ENCODE measurements around the gene RINT1. TPM values are rescaled to one million over a fixed set of nuclear protein-coding genes. Genes with fewer than 3 reads are reported as not detected.
A peak's percentile ranks its signal among the peaks of the same experiment; 100 is the strongest.
"Not testable (repeated sequence)": the region's sequence is repeated elsewhere in the genome, so short reads cannot be mapped to it uniquely, and the experiment has no call there.

The RINT1 gene
- total RNA-seq, 1 donor from 2014 or later = 25.7 TPM

GRCh38 chr7:105520620-105521019, 11.4 kb upstream of the RINT1 start:
- not testable (repeated sequence) for H3K27ac Mint-ChIP-seq; DNase-seq (ENCODE audit: low spot score); H3K27me3 Mint-ChIP-seq (ENCODE audit: low read depth); H3K9me3 Mint-ChIP-seq
- Mint-ChIP-seq H3K36me3 (ENCODE audit: low read depth) (peaks cover 19% of the 10 kb centered on the region), H3K4me3 (ENCODE audit: low read depth) (peak overlapping the region; percentile 45), H3K4me1 (ENCODE audit: low read depth) (peaks cover 19% of the 10 kb centered on the region)
- intact Hi-C loops (cut with micrococcal nuclease) = loop anchor here (5.0 kb wide), 1 partner anchor 1647 kb away; the partner anchor contains the start of gene HBP1

- Mint-ChIP-seq H3K36me3 (ENCODE audit: low read depth) (peaks cover 18% of the 10 kb centered on the region), H3K4me3 (ENCODE audit: low read depth) (peak overlapping the region; percentile 94), H3K27me3 (ENCODE audit: low read depth) (no peaks in the 10 kb centered on the region), H3K9me3 (no peaks in the 10 kb centered on the region), H3K4me1 (ENCODE audit: low read depth) (peaks cover 19% of the 10 kb centered on the region), H3K27ac (peak overlapping the region; percentile 91)
- DNase-seq (ENCODE audit: low spot score) = peak; percentile 47
- intact Hi-C loops (cut with micrococcal nuclease) = loop anchor here (5.0 kb wide), 1 partner anchor 1646 kb away; the partner anchor contains the start of gene HBP1
These were observed 10.8 kb upstream of the RINT1 start for GRCh38 chr7:105521027-105521716.

- DNase-seq (ENCODE audit: low spot score) = peak; percentile 72
- intact Hi-C loops (cut with micrococcal nuclease) = loop anchor here (1.0 to 5.0 kb wide), 2 partner anchors 10 to 1645 kb away; partner anchors contain the start of genes HBP1 and RINT1
- no peaks in the 10 kb centered on the region for H3K27me3 Mint-ChIP-seq (ENCODE audit: low read depth)
- peaks cover 12% of the 10 kb centered on the region for H3K36me3 Mint-ChIP-seq (ENCODE audit: low read depth)
- peaks cover 16% of the 10 kb centered on the region for H3K4me1 Mint-ChIP-seq (ENCODE audit: low read depth)
- H3K27ac Mint-ChIP-seq = peak within 1 kb of the TSS; percentile 91
- H3K9me3 Mint-ChIP-seq = no peaks in the 10 kb centered on the region
- peak within 1 kb of the TSS; percentile 94 for H3K4me3 Mint-ChIP-seq (ENCODE audit: low read depth)
These were observed 10.1 kb upstream of the RINT1 start, which contains the start of gene PUS7 for GRCh38 chr7:105521717-105522463. Gene PUS7, minus strand, starts transcription at chr7:105522271. Its CDS starts 13,759 bp downstream, at chr7:105508512.

- not testable (repeated sequence) for H3K36me3 Mint-ChIP-seq (ENCODE audit: low read depth); H3K27me3 Mint-ChIP-seq (ENCODE audit: low read depth); H3K9me3 Mint-ChIP-seq; H3K4me3 Mint-ChIP-seq (ENCODE audit: low read depth); H3K4me1 Mint-ChIP-seq (ENCODE audit: low read depth); H3K27ac Mint-ChIP-seq; DNase-seq (ENCODE audit: low spot score)
- intact Hi-C loops (cut with micrococcal nuclease) = loop anchor here (5.0 kb wide), 1 partner anchor 1643 kb away; the partner anchor contains the start of gene HBP1
These were observed 7.6 kb upstream of the RINT1 start for GRCh38 chr7:105524423-105524822.

GRCh38 chr7:105524840-105525239, 7.2 kb upstream of the RINT1 start:
- Mint-ChIP-seq H3K27me3 (ENCODE audit: low read depth) (no peaks in the 10 kb centered on the region), H3K4me3 (ENCODE audit: low read depth) (no peak overlapping the region), H3K9me3 (no peaks in the 10 kb centered on the region), H3K27ac (no peak overlapping the region), H3K36me3 (ENCODE audit: low read depth) (peaks cover under 1% of the 10 kb centered on the region), H3K4me1 (ENCODE audit: low read depth) (peaks cover 5% of the 10 kb centered on the region)
- intact Hi-C loops (cut with micrococcal nuclease) = loop anchor here (5.0 kb wide), 1 partner anchor 1642 kb away; the partner anchor contains the start of gene HBP1
- DNase-seq (ENCODE audit: low spot score) = no peak

GRCh38 chr7:105527737-105528136, 4.3 kb upstream of the RINT1 start:
- DNase-seq (ENCODE audit: low spot score); H3K27ac Mint-ChIP-seq; H3K36me3 Mint-ChIP-seq (ENCODE audit: low read depth); H3K4me3 Mint-ChIP-seq (ENCODE audit: low read depth); H3K9me3 Mint-ChIP-seq; H3K4me1 Mint-ChIP-seq (ENCODE audit: low read depth); H3K27me3 Mint-ChIP-seq (ENCODE audit: low read depth); intact Hi-C loops (cut with micrococcal nuclease): not testable (repeated sequence)

- peaks cover 18% of the 10 kb centered on the region for H3K4me1 Mint-ChIP-seq (ENCODE audit: low read depth)
- intact Hi-C loops (cut with micrococcal nuclease) = no loop called here
- H3K27ac Mint-ChIP-seq = no peak overlapping the region
- no peaks in the 10 kb centered on the region for H3K9me3 Mint-ChIP-seq
- no peaks in the 10 kb centered on the region for H3K27me3 Mint-ChIP-seq (ENCODE audit: low read depth)
- H3K36me3 Mint-ChIP-seq (ENCODE audit: low read depth) = peaks cover 12% of the 10 kb centered on the region
- peak overlapping the region; percentile 45 for H3K4me3 Mint-ChIP-seq (ENCODE audit: low read depth)
- DNase-seq (ENCODE audit: low spot score) = no peak
These were observed 1.9 kb upstream of the RINT1 start for GRCh38 chr7:105530126-105530525.

GRCh38 chr7:105530546-105530945, 1.5 kb upstream of the RINT1 start:
- Mint-ChIP-seq H3K4me1 (ENCODE audit: low read depth) (peaks cover 18% of the 10 kb centered on the region), H3K36me3 (ENCODE audit: low read depth) (peaks cover 12% of the 10 kb centered on the region), H3K27me3 (ENCODE audit: low read depth) (no peaks in the 10 kb centered on the region), H3K27ac (no peak overlapping the region), H3K4me3 (ENCODE audit: low read depth) (peak overlapping the region; percentile 45), H3K9me3 (no peaks in the 10 kb centered on the region)
- intact Hi-C loops (cut with micrococcal nuclease) = no loop called here
- no peak for DNase-seq (ENCODE audit: low spot score)

GRCh38 chr7:105532709-105533460, 884 bp downstream of the RINT1 start:
- Mint-ChIP-seq H3K27ac (peak overlapping the region; percentile 92), H3K4me3 (ENCODE audit: low read depth) (peak overlapping the region; percentile 91), H3K4me1 (ENCODE audit: low read depth) (peaks cover 18% of the 10 kb centered on the region), H3K36me3 (ENCODE audit: low read depth) (peaks cover 18% of the 10 kb centered on the region), H3K9me3 (no peaks in the 10 kb centered on the region), H3K27me3 (ENCODE audit: low read depth) (no peaks in the 10 kb centered on the region)
- no peak for DNase-seq (ENCODE audit: low spot score)
- intact Hi-C loops (cut with micrococcal nuclease) = loop anchor here (1.0 to 2.0 kb wide), 2 partner anchors 11 to 588 kb away; partner anchors contain the start of gene PUS7

- peaks cover 11% of the 10 kb centered on the region for H3K4me1 Mint-ChIP-seq (ENCODE audit: low read depth)
- no peak overlapping the region for H3K4me3 Mint-ChIP-seq (ENCODE audit: low read depth)
- H3K27me3 Mint-ChIP-seq (ENCODE audit: low read depth) = no peaks in the 10 kb centered on the region
- peaks cover 41% of the 10 kb centered on the region for H3K36me3 Mint-ChIP-seq (ENCODE audit: low read depth)
- DNase-seq (ENCODE audit: low spot score) = no peak
- H3K9me3 Mint-ChIP-seq = no peaks in the 10 kb centered on the region
- H3K27ac Mint-ChIP-seq = no peak overlapping the region
- intact Hi-C loops (cut with micrococcal nuclease) = no loop called here
These were observed 6.3 kb downstream of the RINT1 start for GRCh38 chr7:105538339-105538738.

- no peak for DNase-seq (ENCODE audit: low spot score)
- intact Hi-C loops (cut with micrococcal nuclease) = no loop called here
- H3K9me3 Mint-ChIP-seq = no peaks in the 10 kb centered on the region
- H3K4me3 Mint-ChIP-seq (ENCODE audit: low read depth) = no peak overlapping the region
- H3K4me1 Mint-ChIP-seq (ENCODE audit: low read depth) = no peaks in the 10 kb centered on the region
- peaks cover 46% of the 10 kb centered on the region for H3K36me3 Mint-ChIP-seq (ENCODE audit: low read depth)
- no peaks in the 10 kb centered on the region for H3K27me3 Mint-ChIP-seq (ENCODE audit: low read depth)
- no peak overlapping the region for H3K27ac Mint-ChIP-seq
These were observed 27.9 kb downstream of the RINT1 start for GRCh38 chr7:105559926-105560325.

GRCh38 chr7:105565190-105565589, 33.2 kb downstream of the RINT1 start:
- Mint-ChIP-seq H3K4me3 (ENCODE audit: low read depth) (no peak overlapping the region), H3K4me1 (ENCODE audit: low read depth) (no peaks in the 10 kb centered on the region), H3K9me3 (no peaks in the 10 kb centered on the region), H3K27ac (no peak overlapping the region), H3K36me3 (ENCODE audit: low read depth) (peaks cover 46% of the 10 kb centered on the region), H3K27me3 (ENCODE audit: low read depth) (no peaks in the 10 kb centered on the region)
- no peak for DNase-seq (ENCODE audit: low spot score)
- intact Hi-C loops (cut with micrococcal nuclease) = no loop called here
